ENCODE data around the gene MIOX.

The MIOX gene

DNA sequence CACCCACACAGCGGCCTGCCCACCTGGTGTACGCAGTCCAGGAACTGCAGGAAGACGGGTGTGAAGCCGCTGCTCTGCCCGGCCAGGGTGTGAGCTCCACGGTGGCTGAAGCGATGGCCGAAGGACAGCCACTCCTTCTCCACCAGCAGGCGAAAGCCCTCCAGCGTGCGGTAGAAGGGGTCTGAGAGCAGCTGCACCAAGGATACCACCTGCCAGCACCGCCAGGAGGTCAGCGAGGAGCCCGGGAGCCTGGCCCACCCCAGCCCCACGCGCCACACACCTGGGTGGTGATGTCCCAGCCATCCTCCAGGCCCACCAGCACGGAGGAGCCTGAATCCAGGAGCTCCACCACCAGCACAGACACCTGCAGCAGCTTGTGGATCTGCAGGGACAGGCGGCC is 31.5 kb upstream of the MIOX start:
- DNase-seq (ENCODE audit: low spot score), result no peak

GRCh38 chr22:50456026-50456425 is 30.6 kb upstream of the MIOX start:
- no peak for DNase-seq (ENCODE audit: low spot score)

DNA sequence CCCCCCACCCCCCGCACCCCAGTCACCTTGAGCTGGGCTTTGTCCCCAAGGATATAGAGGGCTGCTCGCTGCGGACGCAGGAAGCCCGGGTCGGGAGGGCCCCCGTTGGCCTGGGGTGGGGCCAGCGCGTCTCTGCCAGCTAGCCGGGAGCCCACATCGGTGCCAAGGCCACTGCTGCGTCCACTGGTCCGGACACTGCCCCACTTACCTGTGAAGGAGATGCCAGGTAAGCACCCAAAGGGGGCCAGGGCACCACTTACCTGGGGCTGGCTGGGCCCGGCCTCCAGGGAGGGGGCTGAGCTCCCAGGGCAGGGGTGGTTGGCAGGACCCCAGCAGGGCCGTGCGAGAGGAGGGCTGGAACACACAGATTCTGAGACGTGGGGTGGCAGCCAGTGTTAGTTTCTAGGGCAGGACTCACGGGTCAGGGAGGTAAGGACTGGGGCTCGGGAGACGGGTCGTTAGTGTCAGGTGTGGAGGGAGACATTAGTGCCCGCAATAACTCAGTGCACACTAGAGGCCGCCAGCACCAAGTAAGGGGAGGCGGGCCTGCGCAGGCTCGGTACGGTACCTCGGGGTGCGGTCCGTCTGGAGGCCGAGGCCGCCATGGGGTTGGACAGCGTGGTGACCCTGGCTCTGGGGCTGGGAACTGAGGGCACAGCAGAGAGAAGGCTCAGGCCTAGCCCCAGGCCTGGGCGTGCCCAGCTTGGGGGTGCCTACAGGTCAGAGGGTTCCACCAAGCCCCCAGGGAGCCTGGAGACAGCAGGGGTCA is 30.0 kb upstream of the MIOX start:
- DNase-seq (ENCODE audit: low spot score), result no peak

DNA sequence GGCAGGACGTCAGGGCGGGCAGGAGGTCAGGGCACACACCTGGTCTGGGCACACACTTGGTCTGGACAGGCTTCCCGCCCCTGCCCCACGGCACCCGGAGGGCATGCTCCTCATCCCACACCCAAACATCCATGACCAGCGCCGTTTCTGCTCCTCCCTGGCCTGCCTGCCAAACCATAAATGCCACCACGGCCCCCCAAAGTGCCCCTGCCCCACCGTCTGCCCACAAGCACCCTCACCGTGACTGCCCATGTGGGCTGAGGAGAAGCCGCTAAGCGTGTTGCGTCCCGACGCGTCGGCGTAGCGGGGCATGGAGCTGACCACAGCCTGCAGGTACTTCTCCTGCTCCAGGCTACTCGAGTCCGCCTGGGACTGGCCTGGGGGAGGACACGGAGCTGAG is 27.6 kb upstream of the MIOX start:
- DNase-seq (ENCODE audit: low spot score), result no peak

DNA sequence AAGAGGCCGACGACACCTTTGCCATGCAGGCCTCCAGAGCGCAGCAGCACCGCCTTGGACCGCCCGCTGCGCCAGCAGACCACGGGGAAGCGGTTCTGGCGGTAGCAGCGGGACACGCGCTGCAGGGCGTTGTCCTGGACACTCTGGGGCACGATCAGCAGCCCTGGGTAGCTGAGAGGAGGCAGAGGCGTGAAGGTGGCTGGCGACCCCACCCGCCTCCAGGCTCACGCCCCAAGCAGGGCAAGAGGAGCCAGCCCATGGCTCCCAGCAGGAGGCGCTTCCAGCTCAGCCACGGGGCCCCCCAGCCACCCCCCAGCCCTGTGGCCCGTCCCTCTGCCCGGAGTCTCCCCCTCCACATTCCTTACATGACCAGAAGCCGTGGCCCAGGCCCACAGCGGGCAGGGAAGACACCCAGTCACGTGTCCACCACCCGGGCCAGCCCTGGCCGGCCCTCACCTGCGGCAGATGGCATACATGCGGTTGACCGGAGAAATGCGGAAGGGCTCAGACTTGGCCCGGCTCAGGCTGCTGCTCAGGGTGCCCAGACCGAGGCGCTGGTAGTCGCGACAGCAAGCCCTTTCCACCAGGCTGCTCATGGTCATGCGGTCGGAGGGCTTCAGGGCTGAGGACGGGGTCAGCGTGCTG is 27.0 kb upstream of the MIOX start:
- no peak for DNase-seq (ENCODE audit: low spot score)

DNA sequence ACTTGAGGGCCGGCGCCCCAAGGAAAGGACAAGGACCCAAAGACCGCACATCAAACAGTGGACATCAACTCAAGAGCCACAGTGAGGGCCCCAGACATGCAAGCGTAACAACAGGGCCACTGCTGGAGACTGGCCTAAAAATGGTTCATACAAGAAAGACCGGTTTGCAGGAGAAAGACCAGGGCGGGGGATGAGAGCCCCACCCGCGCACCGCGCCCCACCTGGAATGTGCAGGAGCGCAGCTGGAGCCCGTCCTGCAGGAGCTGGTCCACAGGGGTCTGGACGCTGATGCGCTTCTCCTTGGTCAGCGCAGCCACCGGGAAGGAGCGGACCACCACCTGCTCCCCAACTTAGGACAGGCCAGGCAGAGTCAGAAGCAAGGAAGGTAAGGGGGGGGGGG is 25.7 kb upstream of the MIOX start:
- DNase-seq (ENCODE audit: low spot score), result no peak

- no peak for DNase-seq (ENCODE audit: low spot score)
Observed at GRCh38 chr22:50461536-50461935, 25.1 kb upstream of the MIOX start.

- DNase-seq (ENCODE audit: low spot score), result no peak
Observed at GRCh38 chr22:50461979-50462540, 24.6 kb upstream of the MIOX start.

- DNase-seq (ENCODE audit: low spot score), result no peak
Observed at GRCh38 chr22:50463188-50463900, 23.3 kb upstream of the MIOX start.

GRCh38 chr22:50464451-50464850 is 22.2 kb upstream of the MIOX start:
- no peak for DNase-seq (ENCODE audit: low spot score)

GRCh38 chr22:50465066-50465930 is 21.4 kb upstream of the MIOX start:
- no peak for DNase-seq (ENCODE audit: low spot score)

GRCh38 chr22:50467341-50467740 is 19.3 kb upstream of the MIOX start:
- DNase-seq (ENCODE audit: low spot score), result no peak

- no peak for DNase-seq (ENCODE audit: low spot score)
Observed at GRCh38 chr22:50467773-50468440, 18.8 kb upstream of the MIOX start.

DNA sequence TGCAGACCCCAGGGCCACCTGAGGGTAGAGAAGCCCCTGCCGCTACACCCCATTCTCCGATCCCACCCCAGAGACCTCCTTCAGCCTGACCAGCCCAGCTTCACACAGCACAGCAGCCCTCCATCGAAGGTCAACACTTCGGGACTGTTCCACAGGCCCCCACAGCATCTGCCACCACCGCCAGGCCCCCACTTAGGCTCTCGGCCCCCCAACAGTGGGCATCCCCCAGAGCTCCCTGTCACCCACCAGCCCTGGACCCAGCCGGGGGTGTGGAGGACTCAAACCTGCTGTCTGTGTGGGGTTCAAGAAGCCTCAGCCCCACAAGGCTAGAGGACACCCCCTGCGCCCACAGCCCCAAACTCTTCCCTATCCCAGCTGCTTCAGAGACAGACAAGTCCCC is 18.0 kb upstream of the MIOX start:
- DNase-seq (ENCODE audit: low spot score), result no peak

GRCh38 chr22:50469377-50470305 is 17.0 kb upstream of the MIOX start:
- no peak for DNase-seq (ENCODE audit: low spot score)

GRCh38 chr22:50470491-50470890 is 16.2 kb upstream of the MIOX start:
- no peak for DNase-seq (ENCODE audit: low spot score)

- DNase-seq (ENCODE audit: low spot score), result no peak
Observed at GRCh38 chr22:50471197-50471847, 15.3 kb upstream of the MIOX start.

GRCh38 chr22:50471962-50472361 is 14.7 kb upstream of the MIOX start:
- no peak for DNase-seq (ENCODE audit: low spot score)

- DNase-seq (ENCODE audit: low spot score), result no peak
Observed at GRCh38 chr22:50473088-50473487, 13.6 kb upstream of the MIOX start.
